Measurements from ENCODE around the gene ABCB8.
A peak's percentile ranks its signal among the peaks of the same experiment; 100 is the strongest.
"Not testable (repeated sequence)": the region's sequence is repeated elsewhere in the genome, so short reads cannot be mapped to it uniquely, and the experiment has no call there.

Gene ABCB8

DNA sequence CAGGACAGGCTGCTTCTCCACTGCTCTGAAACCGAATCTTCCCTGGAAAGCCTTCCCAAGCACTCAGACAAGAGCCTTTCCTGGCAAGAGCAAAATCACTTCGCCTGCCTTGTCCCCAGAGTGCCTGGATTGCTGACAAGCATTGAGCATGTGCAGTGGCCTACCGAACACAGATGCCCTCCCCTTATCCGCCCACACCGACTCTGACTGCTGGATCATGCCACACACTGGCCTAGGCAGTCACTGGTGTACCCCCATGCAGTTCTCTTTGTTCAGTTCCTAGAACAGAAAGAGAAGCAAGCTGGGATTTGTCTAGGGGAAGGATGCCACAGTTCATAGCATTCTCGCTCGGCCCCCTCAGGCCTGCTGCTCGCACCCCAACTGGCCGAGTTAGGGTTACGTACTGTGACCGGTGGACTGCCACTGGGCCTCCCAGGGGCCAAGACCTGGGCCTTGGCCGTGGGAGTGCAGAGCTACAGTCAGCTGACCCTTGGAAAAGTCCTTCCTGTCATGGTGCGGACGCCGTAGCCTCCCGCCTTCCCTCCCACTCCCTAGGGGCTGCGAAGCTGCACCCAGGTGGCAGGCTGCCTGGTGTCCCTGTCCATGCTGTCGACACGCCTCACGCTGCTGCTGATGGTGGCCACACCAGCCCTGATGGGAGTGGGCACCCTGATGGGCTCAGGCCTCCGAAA lies 6.9 kb downstream of the ABCB8 start:
- no peak for DNase-seq (ENCODE audit: low read depth)

- no peak for DNase-seq (ENCODE audit: low read depth)
Observed at GRCh38 chr7:151035902-151036301, 7.7 kb downstream of the ABCB8 start.

GRCh38 chr7:151038951-151039849 lies 10.9 kb downstream of the ABCB8 start:
- DNase-seq (ENCODE audit: low read depth), result peak; percentile 91

DNA sequence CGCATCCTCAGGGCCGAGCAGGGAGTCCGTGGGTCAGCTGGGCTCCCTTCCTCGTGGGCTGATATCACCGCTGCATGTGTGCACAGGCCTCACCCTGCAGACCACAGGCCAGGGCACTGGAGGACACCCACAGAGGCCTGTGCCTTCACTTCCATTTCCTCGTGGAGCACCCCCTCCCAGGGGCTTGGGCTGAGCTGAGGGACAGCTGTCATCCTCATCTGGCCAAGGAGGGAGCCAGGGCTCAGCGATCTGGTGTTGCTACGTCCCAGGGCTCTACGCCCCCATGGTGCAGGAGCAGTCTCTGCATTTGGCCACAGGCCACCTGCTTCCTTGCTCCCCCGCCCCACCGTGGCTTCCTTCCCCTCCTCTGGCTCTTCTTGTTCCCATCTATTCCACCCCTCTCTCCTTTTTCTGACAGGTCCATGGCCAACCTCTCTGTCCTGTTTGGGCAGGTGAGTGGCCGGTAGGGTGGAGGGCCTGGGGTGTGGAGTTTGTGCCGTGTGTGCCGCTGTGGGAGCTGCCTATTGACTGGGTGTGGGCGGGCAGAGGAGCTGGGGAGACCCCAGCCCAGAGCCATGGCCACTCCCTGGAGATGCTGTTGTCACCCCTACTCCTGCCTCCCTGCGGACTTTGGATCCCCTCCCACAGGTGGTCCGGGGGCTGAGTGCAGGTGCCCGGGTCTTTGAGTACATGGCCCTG lies 11.7 kb downstream of the ABCB8 start:
- DNase-seq (ENCODE audit: low read depth), result no peak

DNA sequence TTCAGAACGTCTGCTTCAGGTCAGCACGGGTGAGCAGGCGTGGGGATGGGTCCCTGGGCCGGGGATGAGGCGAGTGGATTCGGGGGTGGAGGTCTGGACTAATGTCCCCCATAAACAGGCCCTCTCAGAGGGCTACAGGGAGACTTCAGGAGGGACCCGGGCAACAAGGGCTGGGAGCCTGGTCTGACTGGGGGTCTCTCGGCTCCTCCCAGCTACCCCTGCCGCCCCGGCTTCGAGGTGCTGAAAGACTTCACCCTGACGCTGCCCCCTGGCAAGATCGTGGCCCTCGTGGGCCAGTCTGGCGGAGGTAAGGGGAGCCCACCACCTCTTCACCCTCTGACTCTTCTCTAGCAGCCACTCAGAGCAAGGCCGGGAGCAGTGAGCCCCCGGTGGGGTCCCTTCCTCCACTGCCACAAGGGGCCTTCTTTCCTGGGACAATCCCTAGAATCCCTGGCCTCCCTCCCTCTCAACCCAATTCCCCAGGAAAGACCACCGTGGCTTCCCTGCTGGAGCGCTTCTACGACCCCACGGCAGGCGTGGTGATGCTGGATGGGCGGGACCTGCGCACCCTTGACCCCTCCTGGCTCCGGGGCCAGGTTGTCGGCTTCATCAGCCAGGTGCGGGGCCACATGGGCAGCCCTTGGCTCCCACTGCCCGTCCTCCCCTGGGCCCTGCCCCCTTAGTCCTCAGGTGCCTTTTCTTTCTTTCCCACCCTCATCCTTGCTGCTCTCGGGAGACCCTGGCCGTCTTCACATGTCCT lies 12.5 kb downstream of the ABCB8 start:
- no peak for DNase-seq (ENCODE audit: low read depth)

DNA sequence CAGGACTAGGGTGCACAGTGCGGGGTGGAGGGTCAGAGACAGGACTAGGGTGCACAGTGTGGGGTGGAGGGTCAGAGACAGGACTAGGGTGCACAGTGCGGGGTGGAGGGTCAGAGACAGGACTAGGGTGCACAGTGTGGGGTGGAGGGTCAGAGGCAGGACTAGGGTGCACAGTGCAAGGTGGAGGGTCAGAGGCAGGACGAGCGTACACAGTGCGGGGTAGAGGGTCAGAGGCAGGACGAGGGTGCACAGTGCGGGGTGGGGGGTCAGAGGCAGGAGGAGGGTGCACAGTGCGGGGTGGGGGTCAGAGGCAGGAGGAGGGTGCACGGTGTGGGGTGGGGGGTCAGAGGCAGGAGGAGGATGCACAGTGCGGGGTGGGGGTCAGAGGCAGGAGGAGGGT lies 15.2 kb downstream of the ABCB8 start:
- DNase-seq (ENCODE audit: low read depth), result not testable (repeated sequence)

DNA sequence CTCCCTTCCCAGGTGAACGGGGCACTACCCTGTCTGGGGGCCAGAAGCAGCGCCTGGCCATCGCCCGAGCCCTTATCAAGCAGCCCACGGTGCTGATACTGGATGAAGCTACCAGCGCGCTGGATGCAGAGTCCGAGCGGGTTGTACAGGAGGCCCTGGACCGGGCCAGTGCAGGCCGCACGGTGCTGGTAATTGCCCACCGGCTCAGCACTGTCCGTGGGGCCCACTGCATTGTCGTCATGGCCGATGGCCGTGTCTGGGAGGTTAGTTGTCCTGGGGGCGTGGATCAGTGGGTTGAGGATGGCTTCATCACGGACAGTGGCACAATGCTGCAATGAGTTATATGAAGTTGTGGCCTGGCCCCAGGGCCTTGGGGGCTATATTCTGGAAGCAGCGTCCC lies 15.7 kb downstream of the ABCB8 start:
- DNase-seq (ENCODE audit: low read depth), result no peak

- DNase-seq (ENCODE audit: low read depth), result no peak
Observed at GRCh38 chr7:151045262-151045661, 17.0 kb downstream of the ABCB8 start.

- no peak for DNase-seq (ENCODE audit: low read depth)
Observed at GRCh38 chr7:151045967-151046366, 17.7 kb downstream of the ABCB8 start.

GRCh38 chr7:151046603-151047573 lies 18.6 kb downstream of the ABCB8 start:
- DNase-seq (ENCODE audit: low read depth), result no peak

DNA sequence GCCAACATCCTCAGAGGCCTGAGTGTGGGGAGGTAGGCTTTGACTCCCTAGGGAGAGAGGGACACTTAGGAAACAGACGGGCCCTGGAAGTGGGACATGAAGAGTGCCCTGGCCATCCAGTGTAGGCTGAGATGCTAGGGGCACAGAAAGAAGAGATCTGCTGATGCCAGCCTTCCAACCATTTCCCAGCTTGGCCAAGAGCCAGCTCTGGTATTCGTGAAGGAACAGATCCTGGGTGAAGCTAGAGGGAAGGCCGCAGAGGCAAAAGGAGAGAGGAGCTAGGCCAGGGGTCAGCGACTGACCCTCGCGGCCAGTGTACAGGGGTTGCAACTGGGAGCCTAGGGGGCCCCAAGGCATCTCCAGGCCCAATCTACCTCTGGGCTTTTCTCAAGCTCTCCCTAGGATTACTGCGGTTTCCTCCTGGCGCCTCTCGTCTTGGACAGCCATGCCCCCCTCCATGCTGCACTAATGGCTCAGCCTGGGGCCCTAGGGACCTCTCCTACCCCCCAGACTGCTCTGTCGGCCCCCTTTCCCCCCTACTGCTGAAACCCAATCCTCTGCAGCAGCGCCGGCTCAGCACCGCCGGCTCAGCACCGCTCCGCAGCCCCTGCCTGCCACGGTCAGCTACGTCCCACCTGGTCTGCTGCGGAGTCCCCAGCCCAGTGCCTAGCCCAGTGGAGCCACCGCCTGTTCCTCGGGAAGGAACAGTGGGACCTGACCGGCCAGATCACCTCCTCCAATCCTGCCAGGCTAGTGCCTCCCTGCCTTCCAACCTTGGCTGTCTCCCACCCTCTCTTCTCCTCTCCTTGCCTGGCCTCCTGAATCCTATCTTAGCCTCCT lies 19.9 kb downstream of the ABCB8 start, which contains the start of gene ASIC3:
Gene ASIC3 (plus strand): TSS at position 556 of the 840 bp plus-strand sequence. CDS start 355 bp downstream, outside the sequence.
- no peak for DNase-seq (ENCODE audit: low read depth)

- no peak for DNase-seq (ENCODE audit: low read depth)
Observed at GRCh38 chr7:151048911-151049463, 20.7 kb downstream of the ABCB8 start.

GRCh38 chr7:151051108-151051507 lies 22.9 kb downstream of the ABCB8 start:
- peak; percentile 79 for DNase-seq (ENCODE audit: low read depth)

- no peak for DNase-seq (ENCODE audit: low read depth)
Observed at GRCh38 chr7:151053096-151053495, 24.8 kb downstream of the ABCB8 start.

DNA sequence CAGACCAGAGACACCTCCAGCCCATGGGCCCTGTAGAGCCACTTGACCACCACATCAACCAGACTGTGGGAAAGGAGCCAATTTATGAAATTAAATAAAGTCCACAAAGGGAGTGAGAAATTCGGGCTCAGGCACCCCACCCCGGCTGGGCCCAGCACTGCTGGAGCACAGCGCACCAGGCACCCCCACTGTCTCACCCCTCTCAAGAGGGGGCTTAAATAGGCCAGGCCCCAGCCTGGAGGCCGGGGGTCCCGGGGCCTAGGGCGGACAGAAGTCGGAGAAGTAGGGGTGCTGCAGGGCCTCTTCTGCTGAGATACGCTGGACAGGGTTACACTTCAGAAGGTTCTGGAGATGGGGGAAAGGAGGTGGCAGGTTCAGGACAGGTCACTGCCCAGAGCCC lies 25.5 kb downstream of the ABCB8 start:
- no peak for DNase-seq (ENCODE audit: low read depth)

DNA sequence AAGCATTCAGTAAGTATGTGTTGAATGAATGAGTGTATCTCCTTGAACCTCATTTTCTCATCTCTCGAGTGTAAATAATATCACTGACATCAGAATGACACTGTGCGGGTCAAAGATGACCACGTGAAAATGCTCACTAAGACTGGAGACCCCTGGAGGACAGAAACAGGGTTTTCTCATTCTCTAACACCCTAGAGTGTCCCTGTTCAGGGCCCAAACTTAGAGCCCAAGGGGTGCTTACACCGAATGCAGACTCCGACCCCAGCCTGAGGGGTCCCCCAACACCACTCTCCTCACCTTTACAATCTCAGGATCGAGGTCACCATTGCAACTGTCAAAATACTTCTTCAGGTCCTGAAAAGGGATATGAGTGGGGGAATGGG lies 28.0 kb downstream of the ABCB8 start:
- no peak for DNase-seq (ENCODE audit: low read depth)

GRCh38 chr7:151056666-151057505 lies 28.6 kb downstream of the ABCB8 start:
- DNase-seq (ENCODE audit: low read depth), result no peak

DNA sequence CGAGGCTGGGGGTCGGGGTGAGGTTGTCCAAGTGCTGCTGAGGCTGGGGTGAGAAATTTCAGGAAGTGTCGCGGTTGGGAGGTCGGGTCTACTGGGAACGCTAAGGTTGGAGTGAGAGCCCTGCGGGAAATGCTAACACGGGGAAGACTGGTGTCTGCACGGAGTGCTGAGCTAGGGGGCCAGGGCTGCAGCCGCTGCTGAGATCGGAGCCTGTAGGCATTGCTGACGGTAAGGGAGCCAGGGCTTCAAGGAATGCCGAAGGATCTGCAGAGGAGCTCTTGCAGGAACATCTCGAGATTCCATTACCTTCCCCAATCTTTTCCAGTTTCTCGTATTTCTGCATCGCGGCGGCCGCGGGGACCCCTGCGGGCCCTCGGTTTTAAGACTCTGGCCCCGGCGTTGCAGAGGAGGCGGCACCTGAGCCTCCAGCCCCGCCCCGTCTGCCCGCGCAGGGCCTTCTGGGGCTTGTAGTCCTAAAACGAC lies 29.3 kb downstream of the ABCB8 start, which contains the start of gene CDK5:
Gene CDK5 (minus strand): TSS at position 392 of the 483 bp plus-strand sequence. CDS start 49 bp downstream, at position 343.
- no peak for DNase-seq (ENCODE audit: low read depth)

Measured in iris pigment epithelial cell (primary cell).